ENCODE results near the gene PTPN1.

Gene PTPN1

GRCh38 chr20:50514750-50515149 is 4.6 kb downstream of the PTPN1 start:
- DNase-seq: no peak

DNA sequence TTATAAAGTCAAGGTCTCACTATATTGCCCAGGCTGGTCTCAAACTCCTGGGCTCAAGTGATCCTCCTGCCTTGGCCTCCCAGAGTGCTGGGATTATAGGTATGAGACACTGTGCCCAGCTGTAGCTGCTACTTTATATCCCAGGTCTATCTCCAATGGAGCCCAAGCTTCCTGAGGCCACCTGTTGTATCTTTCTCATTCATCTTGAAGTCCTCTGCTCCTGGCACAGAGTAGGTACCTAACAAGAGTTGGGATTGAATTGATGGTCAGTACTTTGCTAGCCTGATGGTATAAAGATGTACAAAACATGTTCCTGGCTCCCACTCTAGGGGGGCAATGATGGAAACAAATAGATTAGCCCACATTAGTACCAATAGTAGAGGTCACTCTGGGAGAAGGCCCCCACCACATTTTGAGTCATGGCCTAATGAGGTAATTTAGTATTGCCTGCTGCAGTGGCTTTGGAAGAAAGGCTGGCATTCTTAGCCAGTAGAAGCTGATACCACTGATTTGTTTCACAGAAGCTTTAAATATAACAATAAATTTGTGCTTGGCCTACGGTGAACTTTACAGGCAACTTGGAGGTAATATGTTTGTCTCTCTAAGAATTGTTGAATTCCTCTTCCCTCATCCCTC is 5.4 kb downstream of the PTPN1 start:
- no peak for DNase-seq

DNA sequence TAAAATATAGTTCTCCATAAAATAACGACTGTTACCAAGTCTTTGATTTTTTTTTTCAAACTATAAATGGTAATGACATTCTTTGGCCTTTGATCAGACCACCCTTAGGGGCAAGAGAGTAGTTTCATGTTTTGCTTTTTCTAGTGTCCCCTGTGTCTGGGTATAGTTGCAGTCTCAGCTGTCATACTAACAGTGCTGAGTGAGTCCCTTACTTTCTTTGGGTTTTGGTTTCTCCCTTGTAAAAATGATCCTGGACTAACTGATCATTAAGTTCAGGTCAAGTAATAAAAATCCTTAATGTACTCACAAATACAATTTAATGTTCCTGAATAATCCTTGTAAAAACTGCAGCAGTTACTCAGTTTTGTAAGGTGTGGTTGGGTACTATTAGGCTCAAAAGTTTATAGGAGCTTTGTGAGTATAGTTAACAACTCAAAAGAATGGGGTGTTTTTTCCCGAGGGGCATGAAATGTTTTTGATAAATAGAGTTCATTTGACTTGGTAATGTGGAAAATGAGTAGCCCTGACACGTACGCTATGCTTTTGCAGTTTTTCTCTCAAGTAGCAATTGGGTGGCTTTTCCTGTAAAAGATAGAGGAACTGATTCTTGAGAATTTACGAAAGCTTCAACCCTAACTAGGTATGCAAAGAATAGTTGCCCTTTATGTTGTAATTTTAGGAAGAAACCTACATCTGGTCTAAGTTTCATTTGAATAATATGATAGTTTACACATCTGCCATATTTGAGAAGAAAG is 6.2 kb downstream of the PTPN1 start:
- DNase-seq: no peak

GRCh38 chr20:50516935-50517816 is 7.0 kb downstream of the PTPN1 start:
- no peak for DNase-seq

DNA sequence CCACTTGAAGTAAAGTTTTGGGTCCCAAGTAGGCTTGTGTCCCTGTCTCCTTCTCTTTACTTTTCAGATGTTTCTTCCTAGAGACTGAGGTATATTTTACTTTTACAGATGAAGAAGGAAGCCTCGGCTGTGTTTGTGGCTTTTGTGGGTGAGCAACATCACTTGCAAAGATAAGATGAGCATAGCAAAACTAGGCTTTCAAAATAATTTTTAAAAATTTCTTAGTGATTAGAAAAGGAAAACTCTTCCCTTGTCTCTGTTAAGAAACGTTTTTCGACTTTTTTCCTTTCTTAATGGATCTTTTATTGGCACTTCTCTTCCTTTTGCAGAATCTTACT is 7.6 kb downstream of the PTPN1 start:
- DNase-seq: no peak

DNA sequence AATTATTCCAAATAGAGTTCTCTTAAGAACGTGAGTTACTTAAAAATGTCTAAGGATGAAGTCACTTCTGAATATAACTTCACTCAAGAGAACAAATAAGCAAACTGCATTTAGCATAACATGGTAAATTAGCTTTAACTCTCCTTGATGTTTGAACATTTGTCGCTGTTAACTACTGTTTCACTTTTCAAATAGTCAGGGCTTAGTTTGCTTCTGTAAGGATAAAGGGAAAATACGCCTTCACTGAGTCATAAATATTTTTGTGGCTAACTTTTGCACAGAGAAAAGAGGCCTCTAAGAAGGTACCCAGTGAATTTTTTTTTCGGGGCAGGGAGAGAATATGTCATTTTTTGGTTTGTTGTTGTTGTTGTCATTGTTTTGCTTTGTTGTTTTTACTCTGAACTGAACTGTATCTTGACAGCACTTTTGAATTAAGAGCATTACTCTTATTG is 8.1 kb downstream of the PTPN1 start:
- DNase-seq: no peak

- DNase-seq: no peak
Observed at GRCh38 chr20:50519036-50519762, 9.0 kb downstream of the PTPN1 start.

GRCh38 chr20:50520222-50520880 is 10.2 kb downstream of the PTPN1 start:
- no peak for DNase-seq

- DNase-seq: no peak
Observed at GRCh38 chr20:50521221-50522052, 11.3 kb downstream of the PTPN1 start.

- no peak for DNase-seq
Observed at GRCh38 chr20:50522053-50522674, 12.0 kb downstream of the PTPN1 start.

DNA sequence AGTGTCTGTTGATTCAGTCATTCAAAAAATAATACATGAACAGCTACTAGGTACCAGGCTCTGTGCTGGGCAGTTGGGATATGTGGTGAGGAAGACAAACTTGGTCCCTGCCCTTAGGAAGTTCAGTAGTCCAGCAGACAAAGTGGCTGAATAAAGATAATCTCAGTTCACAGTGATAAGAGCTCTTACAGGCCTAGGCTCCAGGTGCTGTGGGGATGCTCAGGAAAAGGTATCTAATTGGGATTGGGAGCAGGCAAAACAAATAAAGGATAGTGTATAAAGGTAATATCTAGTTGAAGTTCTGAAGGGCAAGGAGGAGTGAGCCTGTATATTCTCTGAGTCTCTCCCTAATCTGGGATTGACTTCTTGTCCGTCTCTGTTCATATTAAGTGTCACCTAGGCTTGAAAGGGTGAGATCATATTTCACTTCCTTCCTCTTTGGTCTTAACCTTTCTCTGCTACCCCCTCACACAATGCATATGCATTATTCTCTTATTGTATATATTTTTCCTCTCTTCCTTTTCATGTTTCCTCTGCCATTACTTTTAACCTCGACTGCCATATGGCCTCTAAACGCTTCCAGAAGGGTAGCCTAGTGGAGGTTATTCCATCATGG is 13.5 kb downstream of the PTPN1 start:
- no peak for DNase-seq

DNA sequence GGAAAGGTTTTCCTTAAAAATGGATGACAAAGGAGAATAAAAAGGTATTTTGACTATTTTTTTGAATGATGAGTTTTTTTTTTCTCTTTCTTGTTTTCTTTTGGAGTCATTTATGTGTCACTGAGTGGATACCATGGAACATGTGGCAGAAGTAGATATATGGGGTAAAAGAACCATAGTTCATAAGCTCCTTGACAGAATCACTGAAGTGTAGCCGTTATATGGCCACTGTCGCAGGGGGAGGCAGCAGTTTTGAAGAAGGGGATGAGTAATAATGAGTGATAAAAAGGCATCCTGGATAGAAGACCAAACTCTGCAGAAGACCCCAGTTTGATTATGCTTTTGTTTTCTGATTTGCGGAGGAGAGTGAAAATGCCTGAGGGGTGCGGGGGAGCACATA is 15.5 kb downstream of the PTPN1 start:
- DNase-seq: no peak

DNA sequence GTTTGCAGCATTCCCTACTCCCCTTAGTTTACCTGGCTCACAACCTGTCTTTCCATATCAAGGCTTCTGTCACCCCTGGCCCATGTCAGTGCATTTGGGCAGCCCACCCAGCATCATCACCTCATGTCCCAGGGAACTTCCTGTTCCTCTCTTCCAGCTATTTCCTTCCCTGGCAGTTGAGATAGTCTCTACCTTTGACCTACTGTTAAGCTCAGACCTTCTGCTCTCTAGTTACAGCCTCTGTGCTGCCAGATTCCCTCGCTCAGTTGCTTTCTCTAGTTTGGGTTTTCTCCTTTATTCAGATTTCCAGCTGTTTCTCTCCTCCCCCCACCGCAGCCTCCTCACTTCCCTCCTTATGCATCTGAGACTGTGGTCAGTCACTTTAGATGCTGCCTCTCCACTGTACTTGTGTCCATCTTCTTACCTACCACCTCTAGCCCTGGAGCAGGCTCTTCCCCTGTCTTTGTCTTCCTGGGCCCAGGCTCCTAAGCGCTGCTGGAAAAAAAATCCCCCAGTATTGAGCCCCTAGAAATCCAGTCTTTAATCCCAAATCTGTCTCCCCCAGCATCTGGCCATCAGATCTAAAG is 16.3 kb downstream of the PTPN1 start:
- no peak for DNase-seq

DNA sequence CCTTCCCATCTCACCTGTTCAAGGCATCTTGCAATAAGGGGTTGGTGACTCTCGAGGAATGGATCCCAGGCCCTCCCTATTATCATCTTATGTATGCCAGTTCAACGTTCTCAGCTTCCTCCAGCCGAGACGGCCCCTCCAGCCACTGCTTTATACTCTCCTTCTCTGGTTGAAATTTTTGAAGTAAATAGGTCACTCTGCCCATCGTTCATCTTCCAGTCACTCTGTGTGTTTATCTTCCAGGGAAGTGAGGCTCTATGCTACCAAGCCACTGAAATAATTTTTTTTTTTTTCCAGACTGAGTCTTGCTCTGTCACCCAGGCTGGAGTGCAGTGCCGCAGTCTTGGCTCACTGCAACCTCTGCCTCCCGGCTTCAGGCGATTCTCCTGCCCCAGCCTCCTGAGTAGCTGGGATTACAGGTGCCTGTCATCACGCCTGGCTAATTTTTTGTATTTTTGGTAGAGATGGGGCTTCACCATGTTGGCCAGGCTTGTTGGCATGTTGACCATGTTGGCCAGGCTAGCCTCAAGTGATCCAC is 17.0 kb downstream of the PTPN1 start:
- no peak for DNase-seq

- DNase-seq: no peak
Observed at GRCh38 chr20:50528129-50528528, 17.9 kb downstream of the PTPN1 start.

GRCh38 chr20:50528804-50529351 is 18.7 kb downstream of the PTPN1 start:
- no peak for DNase-seq

DNA sequence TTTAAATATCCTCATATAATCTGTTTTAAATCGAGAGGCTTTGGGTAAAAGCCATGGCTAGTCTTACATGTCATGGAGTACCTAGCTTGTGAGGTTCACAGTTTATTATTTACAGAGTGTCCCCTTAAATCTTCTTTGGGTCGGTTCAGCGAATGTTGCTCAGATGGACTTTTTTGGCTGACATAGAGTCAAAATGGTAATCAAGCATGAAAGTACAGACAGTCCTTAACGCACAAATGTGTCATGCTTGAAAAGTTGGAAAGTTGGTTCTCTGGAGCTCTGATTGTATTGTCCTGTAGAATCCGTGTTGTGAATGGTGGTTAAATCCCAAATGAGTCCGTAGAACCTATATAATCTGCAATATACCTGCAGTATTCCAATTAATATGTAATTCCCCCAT is 22.0 kb downstream of the PTPN1 start:
- no peak for DNase-seq

GRCh38 chr20:50533061-50533460 is 22.9 kb downstream of the PTPN1 start:
- no peak for DNase-seq

- DNase-seq: no peak
Observed at GRCh38 chr20:50533464-50533863, 23.3 kb downstream of the PTPN1 start.

- DNase-seq: no peak
Observed at GRCh38 chr20:50534567-50534966, 24.4 kb downstream of the PTPN1 start.

Data from NCI-H774 (cell line).